Measurements from ENCODE around the gene TRPV4. TPM values are rescaled to one million over a fixed set of nuclear protein-coding genes. Genes with fewer than 3 reads are reported as not detected.
A peak's percentile ranks its signal among the peaks of the same experiment; 100 is the strongest.

Gene TRPV4
- polyA plus RNA-seq, 1 of the 3 experiments (the other 2 are of a cell fraction), result 5.2 TPM

GRCh38 chr12:109797905-109798669 lies 35.1 kb downstream of the TRPV4 start:
- no peak overlapping the region for H2AFZ ChIP-seq (ENCODE audit: low read depth)
- H3K4me1 ChIP-seq (ENCODE audit: control insufficient read depth in 1 of 2, insufficient read depth in 2 of 2, low read depth in 1 of 2, low read length in 1 of 2), result no peaks in the 10 kb centered on the region
- WGBS (ENCODE audit: low lambda C conversion rate), result 76% methylated on average over 18 of the region's 19 CpGs
- H3K27me3 ChIP-seq (ENCODE audit: insufficient read depth), result no peaks in the 10 kb centered on the region
- no peaks in the 10 kb centered on the region for H3K9me3 ChIP-seq
- H3K9ac ChIP-seq, result no peak overlapping the region
- H3K4me3 ChIP-seq (ENCODE audit: low read depth in 2 of 2, low read length in 1 of 2), result no peak overlapping the region
- ChIA-PET CTCF (interaction anchor here (0.8 to 2.6 kb wide), 3 partner anchors 13 to 79 kb away, joined by 3 to 11 read pairs (median 3); no protein-coding TSS in a partner anchor), POLR2A (no interaction called here)
- H4K20me1 ChIP-seq (ENCODE audit: insufficient read depth), result no peaks in the 10 kb centered on the region
- H3K36me3 ChIP-seq (replicated peaks in 1 of 2; ENCODE audit: control insufficient read depth in 1 of 2, insufficient read depth in 2 of 2, low read length in 1 of 2), result no peaks in the 10 kb centered on the region
- no peaks in the 10 kb centered on the region for H3K9me2 ChIP-seq
- no peak overlapping the region for H3K27ac ChIP-seq (ENCODE audit: low read depth in 2 of 2, low read length in 1 of 2)
- TF ChIP-seq CTCF (IDR thresholded peaks at IDR 0.05) (peak; percentile 43), RAD21 (IDR thresholded peaks at IDR 0.05; ENCODE audit: low read length) (peak; percentile 47), JUND (IDR thresholded peaks at IDR 0.05) (no peak)
- peak; percentile 56 for DNase-seq
- no peaks in the 10 kb centered on the region for H3K79me2 ChIP-seq (ENCODE audit: insufficient read depth)
- H3F3A ChIP-seq (replicated peaks; ENCODE audit: insufficient read depth), result peaks cover 9% of the 10 kb centered on the region
- H3K4me2 ChIP-seq, result no peak overlapping the region

- H3K9me2 ChIP-seq, result no peaks in the 10 kb centered on the region
- H3K9ac ChIP-seq, result no peak overlapping the region
- DNase-seq, result no peak
- H3K4me1 ChIP-seq (ENCODE audit: control insufficient read depth in 1 of 2, insufficient read depth in 2 of 2, low read depth in 1 of 2, low read length in 1 of 2), result no peaks in the 10 kb centered on the region
- H2AFZ ChIP-seq (ENCODE audit: low read depth), result no peak overlapping the region
- no peaks in the 10 kb centered on the region for H3K36me3 ChIP-seq (replicated peaks in 1 of 2; ENCODE audit: control insufficient read depth in 1 of 2, insufficient read depth in 2 of 2, low read length in 1 of 2)
- CTCF ChIA-PET, result interaction anchor here (1.0 to 2.8 kb wide), 5 partner anchors 9 to 243 kb away, joined by 3 to 15 read pairs (median 5); no protein-coding TSS in a partner anchor
- peaks cover 9% of the 10 kb centered on the region for H3F3A ChIP-seq (replicated peaks; ENCODE audit: insufficient read depth)
- 82% methylated on average over 2 of the region's 2 CpGs for WGBS (ENCODE audit: low lambda C conversion rate)
- H3K9me3 ChIP-seq, result no peaks in the 10 kb centered on the region
- POLR2A ChIA-PET, result no interaction called here
- no peaks in the 10 kb centered on the region for H3K79me2 ChIP-seq (ENCODE audit: insufficient read depth)
- H3K27me3 ChIP-seq (ENCODE audit: insufficient read depth), result no peaks in the 10 kb centered on the region
- H4K20me1 ChIP-seq (ENCODE audit: insufficient read depth), result no peaks in the 10 kb centered on the region
- H3K27ac ChIP-seq (ENCODE audit: low read depth in 2 of 2, low read length in 1 of 2), result no peak overlapping the region
- TF ChIP-seq POLR2AphosphoS5 (IDR thresholded peaks at IDR 0.05; ENCODE audit: low read depth, low read length) (no peak), RAD21 (IDR thresholded peaks at IDR 0.05; ENCODE audit: low read length) (no peak), NFIC (IDR thresholded peaks at IDR 0.05; ENCODE audit: borderline replicate concordance) (no peak), FOXM1 (IDR thresholded peaks at IDR 0.05; ENCODE audit: low read depth) (no peak), MEF2A (IDR thresholded peaks at IDR 0.05; ENCODE audit: borderline replicate concordance, low read depth) (no peak), NRF1 (IDR thresholded peaks at IDR 0.05; ENCODE audit: low read depth, low read length) (no peak), EZH2phosphoT487 (IDR thresholded peaks at IDR 0.05; ENCODE audit: borderline replicate concordance, low read depth) (no peak), ZBTB33 (IDR thresholded peaks at IDR 0.05; ENCODE audit: borderline replicate concordance, low read depth) (no peak), GATA2 (CRISPR knock-in tag; IDR thresholded peaks at IDR 0.05) (no peak), PBX3 (IDR thresholded peaks at IDR 0.05) (no peak), EP300 (IDR thresholded peaks at IDR 0.05; ENCODE audit: borderline replicate concordance in 1 of 2, low read depth in 1 of 2, low read length in 1 of 2) (no peak), TCF12 (IDR thresholded peaks at IDR 0.05) (no peak), CHD2 (IDR thresholded peaks at IDR 0.05; ENCODE audit: low read length, partially characterized antibody) (no peak), CTCF (IDR thresholded peaks at IDR 0.05) (no peak), FOXJ3 (CRISPR knock-in tag; IDR thresholded peaks at IDR 0.05) (no peak), GABPA (IDR thresholded peaks at IDR 0.05; ENCODE audit: low read depth) (no peak)
- no peak overlapping the region for H3K4me2 ChIP-seq
- H3K4me3 ChIP-seq (ENCODE audit: low read depth in 2 of 2, low read length in 1 of 2), result no peak overlapping the region
Measured at GRCh38 chr12:109796057-109796456, 37.1 kb downstream of the TRPV4 start.
